HG03442 (cell line): ENCODE data around the gene ERN1.
A peak's percentile ranks its signal among the peaks of the same experiment; 100 is the strongest.

Experiments
- ATAC-seq: cut with Tn5 transposase; IDR thresholded peaks from one replicate; pipeline ENCODE4 v1.9.1; 2021; ENCODE audit warnings: mild to moderate bottlenecking, moderate library complexity; ENCODE audit not compliant: unreplicated experiment

Gene ERN1

GRCh38 chr17:64091116-64091515, 38.8 kb downstream of the ERN1 start:
- no peak for ATAC-seq

- ATAC-seq, result no peak
Measured at GRCh38 chr17:64090144-64090543, 39.8 kb downstream of the ERN1 start.

GRCh38 chr17:64087252-64088005, 42.5 kb downstream of the ERN1 start:
- no peak for ATAC-seq

- ATAC-seq, result no peak
Measured at GRCh38 chr17:64085650-64086005, 44.3 kb downstream of the ERN1 start.

- ATAC-seq, result no peak
Measured at GRCh38 chr17:64084940-64085649, 44.8 kb downstream of the ERN1 start.

GRCh38 chr17:64084086-64084939, 45.6 kb downstream of the ERN1 start:
- no peak for ATAC-seq

- ATAC-seq, result no peak
Measured at GRCh38 chr17:64083563-64084085, 46.3 kb downstream of the ERN1 start.

GRCh38 chr17:64083093-64083492, 46.9 kb downstream of the ERN1 start:
- no peak for ATAC-seq

GRCh38 chr17:64081802-64082799, 47.8 kb downstream of the ERN1 start:
- no peak for ATAC-seq

GRCh38 chr17:64080174-64080618, 49.7 kb downstream of the ERN1 start:
- ATAC-seq, result no peak

GRCh38 chr17:64077379-64077778, 52.6 kb downstream of the ERN1 start:
- ATAC-seq, result no peak

- no peak for ATAC-seq
Measured at GRCh38 chr17:64075913-64076312, 54.0 kb downstream of the ERN1 start.

GRCh38 chr17:64074704-64075426, 55.1 kb downstream of the ERN1 start:
- peak; percentile 11 for ATAC-seq

GRCh38 chr17:64073771-64074703, 55.9 kb downstream of the ERN1 start:
- peak; percentile 68 for ATAC-seq

GRCh38 chr17:64071111-64071510, 58.8 kb downstream of the ERN1 start:
- no peak for ATAC-seq

GRCh38 chr17:64070213-64070612, 59.7 kb downstream of the ERN1 start:
- ATAC-seq, result no peak

GRCh38 chr17:64069143-64069542, 60.8 kb downstream of the ERN1 start:
- ATAC-seq, result no peak

- no peak for ATAC-seq
Measured at GRCh38 chr17:64067657-64068056, 62.3 kb downstream of the ERN1 start.
